H1 (cell line): ENCODE data around the gene IQSEC3.
"Not testable (repeated sequence)": the region's sequence is repeated elsewhere in the genome, so short reads cannot be mapped to it uniquely, and the experiment has no call there.

Experiments used
- EZH2 ChIP-seq: fragments of 200-600 bp; sonication (generic); IDR thresholded peaks from 2 replicates; pipeline ENCODE4 v1.7.1; 2012; ENCODE audit warnings: low read depth, mild to moderate bottlenecking, moderate library complexity, low read length, inconsistent platforms; ENCODE audit not compliant: severe bottlenecking
- NANOG ChIP-seq: IDR thresholded peaks from 2 replicates; pipeline ENCODE4 v1.6.1; 2011; ENCODE audit warnings: low read length, low read depth, mild to moderate bottlenecking, inconsistent platforms; ENCODE audit not compliant: insufficient read depth, poor library complexity, severe bottlenecking
- POLR2A ChIP-seq, 2 experiments: IDR thresholded peaks; 1 replicate in 1 of 2; 2 replicates in 1 of 2; pipeline ENCODE4 v1.6.1; 2011; ENCODE audit warnings: low read depth in 2 of 2, low read length in 2 of 2, mild to moderate bottlenecking in 2 of 2; ENCODE audit errors: control extremely low read depth in 1 of 2
- POLR2AphosphoS5 ChIP-seq: IDR thresholded peaks from 2 replicates; pipeline ENCODE4 v1.6.1; 2011; ENCODE audit warnings: low read depth, low read length
- SP4 ChIP-seq: IDR thresholded peaks from 2 replicates; pipeline ENCODE4 v1.6.1; 2012; ENCODE audit warnings: low read length, inconsistent platforms
- TF ChIP-seq, protein P1 (sequence below), 3 experiments: IDR thresholded peaks; 1 replicate in 2 of 3; 2 replicates in 1 of 3; pipeline versions ENCODE4 v1.5.1 to v1.6.1; 2011; ENCODE audit warnings: low read length in 3 of 3, mild to moderate bottlenecking in 3 of 3, inconsistent platforms in 2 of 3, low read depth in 1 of 3, moderate library complexity in 1 of 3; ENCODE audit not compliant: insufficient read depth in 1 of 3; ENCODE audit errors: control extremely low read depth in 1 of 3
- TF ChIP-seq, protein P2 (sequence below): IDR thresholded peaks from 2 replicates; pipeline ENCODE4 v1.6.1; 2011; ENCODE audit warnings: low read length, improper control_type of control experiment

DNA sequence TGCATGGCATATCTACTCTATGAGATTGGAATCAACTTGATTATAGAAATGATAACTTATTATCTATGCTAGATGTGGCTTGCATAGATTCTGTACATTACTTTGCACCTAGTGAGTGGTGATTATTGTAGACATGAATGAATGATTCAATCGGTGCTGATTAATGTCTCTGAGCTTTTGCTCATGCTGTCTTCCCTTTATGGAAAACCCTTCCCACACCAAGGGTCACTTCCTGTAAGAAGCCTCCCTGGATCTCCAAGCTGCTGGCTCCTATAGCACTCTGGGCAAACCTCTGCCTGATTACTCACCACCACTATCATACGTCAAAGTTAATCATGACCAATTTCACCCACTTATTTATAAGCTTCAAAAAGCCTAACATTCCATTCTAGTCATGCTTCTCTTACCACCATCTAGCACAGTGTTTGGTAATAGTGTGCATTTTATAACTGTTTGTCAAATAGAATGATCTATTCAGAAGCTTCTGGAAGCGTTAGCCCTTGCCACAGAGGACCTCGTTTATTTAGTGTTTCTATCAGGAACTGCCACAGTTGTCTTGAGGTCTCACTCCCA, 990 bp upstream of the IQSEC3 start:
- TF ChIP-seq POLR2A (IDR thresholded peaks at IDR 0.05; ENCODE audit: control extremely low read depth in 1 of 2, low read depth in 2 of 2, low read length in 2 of 2); POLR2AphosphoS5; SP4; EZH2; NANOG: not testable (repeated sequence)
- TF ChIP-seq, protein P1, sequence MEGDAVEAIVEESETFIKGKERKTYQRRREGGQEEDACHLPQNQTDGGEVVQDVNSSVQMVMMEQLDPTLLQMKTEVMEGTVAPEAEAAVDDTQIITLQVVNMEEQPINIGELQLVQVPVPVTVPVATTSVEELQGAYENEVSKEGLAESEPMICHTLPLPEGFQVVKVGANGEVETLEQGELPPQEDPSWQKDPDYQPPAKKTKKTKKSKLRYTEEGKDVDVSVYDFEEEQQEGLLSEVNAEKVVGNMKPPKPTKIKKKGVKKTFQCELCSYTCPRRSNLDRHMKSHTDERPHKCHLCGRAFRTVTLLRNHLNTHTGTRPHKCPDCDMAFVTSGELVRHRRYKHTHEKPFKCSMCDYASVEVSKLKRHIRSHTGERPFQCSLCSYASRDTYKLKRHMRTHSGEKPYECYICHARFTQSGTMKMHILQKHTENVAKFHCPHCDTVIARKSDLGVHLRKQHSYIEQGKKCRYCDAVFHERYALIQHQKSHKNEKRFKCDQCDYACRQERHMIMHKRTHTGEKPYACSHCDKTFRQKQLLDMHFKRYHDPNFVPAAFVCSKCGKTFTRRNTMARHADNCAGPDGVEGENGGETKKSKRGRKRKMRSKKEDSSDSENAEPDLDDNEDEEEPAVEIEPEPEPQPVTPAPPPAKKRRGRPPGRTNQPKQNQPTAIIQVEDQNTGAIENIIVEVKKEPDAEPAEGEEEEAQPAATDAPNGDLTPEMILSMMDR (IDR thresholded peaks at IDR 0.05; ENCODE audit: control extremely low read depth in 1 of 3, insufficient read depth in 1 of 3, low read depth in 1 of 3, low read length in 3 of 3): not testable (repeated sequence)
- TF ChIP-seq, protein P2, sequence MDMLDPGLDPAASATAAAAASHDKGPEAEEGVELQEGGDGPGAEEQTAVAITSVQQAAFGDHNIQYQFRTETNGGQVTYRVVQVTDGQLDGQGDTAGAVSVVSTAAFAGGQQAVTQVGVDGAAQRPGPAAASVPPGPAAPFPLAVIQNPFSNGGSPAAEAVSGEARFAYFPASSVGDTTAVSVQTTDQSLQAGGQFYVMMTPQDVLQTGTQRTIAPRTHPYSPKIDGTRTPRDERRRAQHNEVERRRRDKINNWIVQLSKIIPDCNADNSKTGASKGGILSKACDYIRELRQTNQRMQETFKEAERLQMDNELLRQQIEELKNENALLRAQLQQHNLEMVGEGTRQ: not testable (repeated sequence)
